NCI-H446 (cell line): Measurements from ENCODE around the gene SLC66A1.
"Not testable (repeated sequence)": the region's sequence is repeated elsewhere in the genome, so short reads cannot be mapped to it uniquely, and the experiment has no call there.

Experiments
- DNase-seq, 2 experiments: peaks; one replicate each; lab custom pipeline; 2025; lab: John Stamatoyannopoulos, UW

SLC66A1 gene, protein sequence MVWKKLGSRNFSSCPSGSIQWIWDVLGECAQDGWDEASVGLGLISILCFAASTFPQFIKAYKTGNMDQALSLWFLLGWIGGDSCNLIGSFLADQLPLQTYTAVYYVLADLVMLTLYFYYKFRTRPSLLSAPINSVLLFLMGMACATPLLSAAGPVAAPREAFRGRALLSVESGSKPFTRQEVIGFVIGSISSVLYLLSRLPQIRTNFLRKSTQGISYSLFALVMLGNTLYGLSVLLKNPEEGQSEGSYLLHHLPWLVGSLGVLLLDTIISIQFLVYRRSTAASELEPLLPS

DNA sequence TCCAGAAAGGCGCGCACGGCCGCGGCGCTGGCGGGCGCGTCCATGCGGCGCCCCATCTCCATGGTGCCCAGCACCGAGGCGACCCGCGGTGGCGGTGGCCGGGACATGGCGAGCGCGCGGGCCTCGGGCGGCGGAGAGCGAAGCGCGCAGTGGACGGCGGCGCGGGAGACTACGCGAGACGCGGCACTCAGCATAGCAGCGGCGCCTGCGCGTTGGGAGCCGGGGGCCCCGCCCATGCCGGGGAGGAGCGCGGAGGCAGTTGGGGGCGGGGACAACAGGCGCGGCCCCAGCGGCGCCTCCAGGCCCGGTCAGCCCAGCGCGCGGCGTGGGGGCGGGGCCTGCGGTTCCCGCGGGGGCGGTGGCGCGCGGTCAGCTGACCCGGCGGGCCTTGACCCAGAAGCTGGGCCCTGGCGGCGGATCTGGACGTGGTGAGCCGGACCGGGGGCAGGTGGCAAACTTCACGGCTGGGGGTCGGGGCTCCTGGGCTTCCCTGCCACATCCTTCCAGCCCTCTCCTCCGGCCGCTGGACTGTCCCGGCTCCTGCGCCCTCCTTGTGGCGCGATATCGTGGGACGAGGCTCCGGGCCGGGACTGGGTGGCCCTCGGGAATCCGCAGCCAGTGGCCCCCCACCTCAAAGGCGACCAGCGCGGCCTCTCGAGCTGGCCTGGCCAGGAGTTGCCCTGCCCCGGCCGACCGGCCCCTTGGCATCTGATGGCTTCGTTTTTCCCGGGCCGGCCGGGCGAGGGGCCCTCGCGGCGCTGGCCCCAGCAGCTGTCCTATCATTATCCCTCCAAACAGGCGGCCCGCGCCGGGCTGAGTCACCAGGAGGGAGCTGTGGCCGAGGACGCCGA is at the start of gene SLC66A1, which contains the start of gene AKR7A2:
Gene SLC66A1 (plus strand): TSS at position 396 of the 851 bp plus-strand sequence. CDS start 5,352 bp downstream, outside the sequence.
Gene AKR7A2 (minus strand): TSS at position 214 of the 851 bp plus-strand sequence. CDS start 20 bp downstream, at position 194.
- peak; percentile 91 to 97 for DNase-seq

- no peak for DNase-seq
Observed at GRCh38 chr1:19262744-19263143, 49.4 kb upstream of the SLC66A1 start.

GRCh38 chr1:19268445-19268844 is 43.7 kb upstream of the SLC66A1 start:
- no peak for DNase-seq

- DNase-seq, result not testable (repeated sequence)
Observed at GRCh38 chr1:19269427-19270342, 42.4 kb upstream of the SLC66A1 start.

DNA sequence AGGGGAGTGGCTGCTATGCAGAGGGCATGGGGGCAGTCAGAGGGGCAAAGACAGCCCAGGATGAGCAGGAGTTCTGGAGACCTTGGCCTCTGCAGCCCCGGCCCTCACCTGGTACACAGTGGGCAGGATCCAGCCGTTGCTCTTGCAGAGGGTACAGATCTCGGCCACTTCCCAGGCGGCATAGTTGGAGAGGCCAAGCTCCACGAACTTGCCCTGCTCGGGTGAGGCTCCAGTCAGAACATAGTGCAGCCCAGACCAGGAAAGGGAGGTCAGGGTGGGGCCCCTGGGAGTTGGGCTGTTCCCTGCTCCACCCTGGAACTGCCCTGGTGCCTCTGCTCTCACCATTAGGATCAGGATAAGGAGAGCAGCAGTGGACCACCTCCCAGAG is 41.8 kb upstream of the SLC66A1 start:
- DNase-seq, result not testable (repeated sequence)

GRCh38 chr1:19272064-19272463 is 40.1 kb upstream of the SLC66A1 start:
- DNase-seq, result no peak

- DNase-seq, result no peak
Observed at GRCh38 chr1:19273106-19273843, 38.9 kb upstream of the SLC66A1 start.

DNA sequence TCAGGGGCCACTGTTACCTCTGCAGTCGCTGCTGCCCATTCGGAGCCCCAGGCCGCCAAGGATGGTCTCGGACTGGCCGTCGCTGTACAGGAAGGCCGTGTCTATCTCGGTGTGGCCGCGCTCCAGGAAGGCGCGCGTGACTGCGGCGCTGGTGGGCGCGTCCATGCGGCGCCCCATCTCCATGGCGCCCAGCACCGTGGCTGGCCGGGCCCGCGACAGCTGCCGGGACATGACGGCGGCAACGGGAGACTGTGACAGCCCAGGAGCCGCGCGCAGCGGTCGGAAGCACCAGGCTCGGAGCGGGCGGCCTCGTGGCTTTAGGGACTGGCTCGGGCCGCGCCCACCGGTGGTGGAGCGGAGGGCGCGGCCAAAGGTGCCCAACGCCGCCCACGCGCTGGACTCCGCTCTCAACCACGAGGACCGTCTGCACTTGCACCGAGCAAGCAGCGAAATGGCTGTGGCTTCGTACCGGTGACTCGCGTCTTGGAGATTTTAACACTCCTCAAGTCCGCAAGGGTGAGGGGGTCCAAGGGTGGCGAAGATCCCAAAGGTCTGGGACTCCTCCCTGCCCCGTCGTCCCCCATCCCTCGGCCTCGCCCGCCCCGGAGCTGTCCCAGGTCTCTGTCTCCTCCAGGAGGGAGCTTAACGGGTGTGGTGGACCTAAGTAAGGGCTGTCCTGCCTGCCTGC is 38.1 kb upstream of the SLC66A1 start:
- DNase-seq, result not testable (repeated sequence)

- no peak for DNase-seq
Observed at GRCh38 chr1:19274636-19275035, 37.5 kb upstream of the SLC66A1 start.

DNA sequence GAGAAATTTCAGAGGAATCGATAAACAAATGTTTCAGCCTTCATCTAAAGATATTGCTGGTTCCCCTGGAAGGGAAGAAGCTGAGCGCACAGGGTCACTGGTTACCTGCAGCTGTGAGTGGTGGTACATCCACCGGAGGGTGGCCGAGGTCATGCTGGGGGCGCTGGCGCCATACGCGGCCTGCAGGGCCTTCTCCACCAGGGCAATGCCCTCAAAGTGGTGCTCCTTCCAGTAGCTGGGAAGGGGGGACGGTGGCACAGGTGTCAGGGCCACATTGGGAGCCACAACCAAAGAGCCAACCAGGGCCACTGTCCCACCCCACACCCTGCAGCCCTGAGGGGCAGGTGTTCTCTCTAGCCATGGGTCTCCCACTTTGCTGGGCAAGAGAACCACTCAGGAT is 28.2 kb upstream of the SLC66A1 start:
- no peak for DNase-seq

DNA sequence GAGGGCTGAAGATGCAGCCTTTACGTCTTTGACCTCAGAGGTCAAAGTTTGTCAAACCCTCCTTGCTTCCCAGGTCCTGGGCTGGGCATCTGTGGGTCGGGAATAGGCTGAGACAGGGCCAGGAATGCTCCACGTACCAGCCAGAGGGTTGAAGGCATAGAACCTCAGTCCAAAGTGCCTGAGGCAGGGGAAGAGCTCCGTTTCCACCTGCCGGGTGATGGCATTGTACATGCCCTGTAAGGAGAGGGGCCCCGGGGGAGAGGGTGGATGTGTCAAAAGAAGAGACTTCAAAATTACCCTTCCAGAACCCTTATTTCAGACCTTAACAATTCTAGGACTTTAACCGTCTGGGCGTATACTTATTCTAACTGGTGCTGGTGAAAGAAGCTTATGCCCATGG is 27.2 kb upstream of the SLC66A1 start:
- no peak for DNase-seq

DNA sequence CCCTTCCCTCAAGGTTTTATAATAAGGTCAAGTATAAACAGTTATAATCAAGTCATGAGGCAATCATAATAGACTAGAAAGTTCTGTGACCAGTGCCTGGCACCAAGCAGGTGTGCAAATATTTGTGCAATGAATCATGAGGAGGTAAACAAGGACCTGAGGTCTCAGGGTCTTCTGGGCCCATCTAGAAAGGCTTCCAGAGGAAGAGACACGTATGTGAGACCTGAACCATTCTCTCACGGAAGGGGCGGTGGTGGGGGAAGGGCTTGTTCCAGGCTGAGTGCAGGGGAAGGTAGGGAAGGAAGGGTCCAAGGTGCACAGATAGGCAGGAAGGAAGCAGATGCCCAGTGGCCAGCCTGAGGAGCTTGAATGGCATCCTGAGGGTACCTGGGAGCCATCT is 26.8 kb upstream of the SLC66A1 start:
- DNase-seq, result not testable (repeated sequence)

DNA sequence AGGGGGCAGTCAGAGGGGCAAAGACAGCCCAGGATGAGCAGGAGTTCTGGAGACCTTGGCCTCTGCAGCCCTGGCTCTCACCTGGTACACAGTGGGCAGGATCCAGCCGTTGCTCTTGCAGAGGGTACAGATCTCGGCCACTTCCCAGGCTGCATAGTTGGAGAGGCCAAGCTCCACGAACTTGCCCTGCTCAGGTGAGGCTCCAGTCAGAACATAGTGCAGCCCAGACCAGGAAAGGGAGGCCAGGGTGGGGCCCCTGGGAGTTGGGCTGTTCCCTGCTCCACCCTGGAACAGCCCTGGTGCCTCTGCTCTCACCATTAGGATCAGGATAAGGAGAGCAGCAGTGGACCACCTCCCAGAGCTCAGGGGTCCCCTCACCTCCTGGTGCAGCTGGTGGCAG is 26.3 kb upstream of the SLC66A1 start:
- not testable (repeated sequence) for DNase-seq

DNA sequence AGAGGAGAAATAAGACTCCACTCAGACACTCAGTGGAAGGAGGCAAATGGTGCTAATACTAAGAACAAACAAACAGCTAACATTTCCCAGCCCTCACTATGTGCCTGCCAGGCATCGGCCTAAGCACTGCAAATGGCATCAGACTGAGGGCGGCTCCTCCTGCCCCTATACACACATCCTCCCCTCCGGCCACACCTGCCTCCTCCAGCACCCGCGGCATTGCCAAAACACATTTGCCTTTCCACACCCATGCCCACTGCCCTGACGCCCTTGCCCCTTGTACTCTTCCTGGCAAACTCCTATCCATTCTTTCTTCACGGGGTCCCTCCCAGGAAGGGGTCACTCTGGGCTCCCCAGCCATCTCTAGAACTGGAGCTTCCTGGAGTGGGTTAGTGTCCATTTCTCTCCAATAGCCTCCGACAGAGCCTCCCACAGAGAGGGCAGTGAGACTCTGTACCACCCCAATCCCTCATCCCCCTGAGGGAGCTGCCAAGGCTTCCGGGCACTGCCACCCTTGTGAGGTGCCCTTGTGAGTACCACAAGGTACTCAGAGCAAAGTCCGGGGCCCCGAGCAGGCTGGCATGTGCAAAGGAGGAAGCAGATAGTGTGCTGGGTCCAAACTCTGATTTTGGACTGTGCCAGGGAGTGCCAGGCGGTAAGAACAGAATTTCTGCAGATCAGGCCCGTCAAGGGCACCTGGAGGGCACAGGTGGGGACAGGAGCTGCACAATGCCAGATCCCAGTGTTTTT is 24.5 kb upstream of the SLC66A1 start:
- no peak for DNase-seq

DNA sequence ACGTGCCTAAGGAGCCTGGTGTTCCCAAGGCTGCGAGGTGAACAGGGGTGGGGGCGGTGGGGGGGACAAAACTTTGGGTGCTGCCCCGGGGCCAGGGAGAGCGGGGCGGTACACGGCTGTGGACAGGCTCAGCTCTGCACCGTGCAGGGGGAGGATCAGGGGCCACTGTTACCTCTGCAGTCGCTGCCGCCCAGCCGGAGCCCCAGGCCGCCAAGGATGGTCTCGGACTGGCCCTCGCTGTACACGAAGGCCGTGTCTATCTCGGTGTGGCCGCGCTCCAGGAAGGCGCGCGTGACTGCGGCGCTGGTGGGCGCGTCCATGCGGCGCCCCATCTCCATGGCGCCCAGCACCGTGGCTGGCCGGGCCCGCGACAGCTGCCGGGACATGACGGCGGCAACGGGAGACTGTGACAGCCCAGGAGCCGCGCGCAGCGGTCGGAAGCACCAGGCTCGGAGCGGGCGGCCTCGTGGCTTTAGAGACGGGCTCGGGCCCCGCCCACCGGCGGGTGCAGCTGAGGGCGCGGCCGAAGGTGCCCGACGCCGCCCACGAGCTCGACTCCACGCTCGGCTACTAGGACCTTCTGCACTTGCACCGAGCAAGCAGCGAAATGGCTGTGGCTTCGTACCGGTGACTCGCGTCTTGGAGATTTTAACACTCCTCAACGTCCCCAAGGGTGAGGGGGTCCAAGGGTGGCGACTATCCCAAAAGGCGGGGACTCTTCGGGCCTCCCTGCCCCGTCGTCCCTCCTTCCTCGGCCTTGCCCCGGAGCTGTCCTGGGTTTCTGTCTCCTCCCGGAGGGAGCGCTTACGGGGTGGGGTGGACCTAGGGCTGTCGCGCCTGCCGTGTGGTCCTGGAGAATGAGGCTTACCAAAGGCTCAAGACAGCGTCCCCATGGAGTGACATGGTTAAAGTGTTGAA is 23.5 kb upstream of the SLC66A1 start, which contains the start of gene AKR7A3:
Gene AKR7A3 (minus strand): TSS at position 447 of the 918 bp plus-strand sequence. CDS start 61 bp downstream, at position 386.
- not testable (repeated sequence) for DNase-seq

- DNase-seq, result no peak
Observed at GRCh38 chr1:19289244-19289643, 22.9 kb upstream of the SLC66A1 start.

- no peak for DNase-seq
Observed at GRCh38 chr1:19294638-19295037, 17.5 kb upstream of the SLC66A1 start.

GRCh38 chr1:19300211-19300610 is 11.9 kb upstream of the SLC66A1 start:
- no peak for DNase-seq

DNA sequence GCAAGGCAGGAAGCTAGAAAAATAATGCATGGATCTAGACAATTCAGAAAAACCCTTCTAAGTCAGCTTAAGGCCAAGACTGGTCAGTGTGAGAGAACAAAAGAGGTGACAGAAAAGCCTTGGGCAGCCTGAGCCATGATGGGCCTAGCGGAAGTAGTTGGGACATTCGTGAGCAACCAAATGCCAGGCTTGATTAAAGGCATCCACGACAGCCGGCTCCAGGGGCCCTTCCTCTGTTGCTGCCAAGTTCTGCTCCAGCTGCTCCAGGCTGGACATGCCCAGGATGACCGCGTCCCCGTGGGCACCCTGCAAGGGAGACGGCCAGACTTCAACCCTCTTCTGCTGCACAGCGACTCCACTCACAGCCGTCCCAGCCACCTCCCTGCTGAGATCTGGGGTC is 8.0 kb upstream of the SLC66A1 start:
- DNase-seq, result not testable (repeated sequence)
